Right lung (tissue), 5 donors: Measurements from ENCODE around the gene PROSER2. TPM values are rescaled to one million over a fixed set of nuclear protein-coding genes. Genes with fewer than 3 reads are reported as not detected.
"Not testable (repeated sequence)": the region's sequence is repeated elsewhere in the genome, so short reads cannot be mapped to it uniquely, and the experiment has no call there.

Experiments
- DNase-seq, 2 donors: peaks; one replicate each; pipeline ENCODE4 v3.0.0-alpha.2; 2013
- polyA plus RNA-seq, 5 donors: library from polyadenylated mRNA; unstranded; fragments of 120-200 nt; gene quantifications; one replicate each; pipeline versions ENCODE4 v1.2.1 to v1.2.3, GENCODE V29; 2013; ENCODE audit warnings: inconsistent platforms in 1 of 5, low replicate concordance in 1 of 5; ENCODE audit not compliant: insufficient read length in 5 of 5, insufficient read depth in 1 of 5

PROSER2 gene
- polyA plus RNA-seq, 5 donors = 2.1 to 3.4 (median 2.8) TPM

GRCh38 chr10:11882646-11883375 is 59.7 kb downstream of the PROSER2 start:
- DNase-seq = no peak

GRCh38 chr10:11884706-11885423 is 61.7 kb downstream of the PROSER2 start:
- DNase-seq = no peak

- no peak for DNase-seq
Observed at GRCh38 chr10:11885437-11886137, 62.4 kb downstream of the PROSER2 start.

- no peak for DNase-seq
Observed at GRCh38 chr10:11886138-11886474, 63.0 kb downstream of the PROSER2 start.

- DNase-seq = no peak
Observed at GRCh38 chr10:11886851-11887250, 63.7 kb downstream of the PROSER2 start.

GRCh38 chr10:11887381-11888227 is 64.4 kb downstream of the PROSER2 start:
- DNase-seq = no peak

GRCh38 chr10:11889263-11889662 is 66.1 kb downstream of the PROSER2 start:
- not testable (repeated sequence) for DNase-seq

GRCh38 chr10:11891776-11892486 is 68.8 kb downstream of the PROSER2 start:
- no peak for DNase-seq

- DNase-seq = no peak
Observed at GRCh38 chr10:11893749-11894278, 70.7 kb downstream of the PROSER2 start.

- DNase-seq = no peak
Observed at GRCh38 chr10:11894381-11895107, 71.4 kb downstream of the PROSER2 start.

- no peak for DNase-seq
Observed at GRCh38 chr10:11895108-11895466, 71.9 kb downstream of the PROSER2 start.

GRCh38 chr10:11895598-11895997 is 72.4 kb downstream of the PROSER2 start:
- no peak for DNase-seq

GRCh38 chr10:11896549-11897200 is 73.5 kb downstream of the PROSER2 start:
- DNase-seq = no peak

GRCh38 chr10:11898033-11898371 is 74.8 kb downstream of the PROSER2 start:
- no peak for DNase-seq

- DNase-seq = peak; percentile 47 to 50
Observed at GRCh38 chr10:11898372-11899066, 75.4 kb downstream of the PROSER2 start.

- DNase-seq = no peak
Observed at GRCh38 chr10:11899067-11899876, 76.1 kb downstream of the PROSER2 start.

GRCh38 chr10:11901036-11901301 is 77.8 kb downstream of the PROSER2 start:
- DNase-seq = no peak

GRCh38 chr10:11901454-11901832 is 78.3 kb downstream of the PROSER2 start:
- no peak for DNase-seq
